HEK293 (cell line): ENCODE results near the gene FAM83C.
"Not testable (repeated sequence)": the region's sequence is repeated elsewhere in the genome, so short reads cannot be mapped to it uniquely, and the experiment has no call there.

Experiments
- CTCF ChIA-PET: fragments of 350-600 bp; formaldehyde crosslinking; extraction: SDS; loops from one replicate; lab custom pipeline; 2021; ENCODE audit warnings: antibody characterized with exemption; lab: Yijun Ruan, JAX
- POLR2A ChIA-PET: fragments of 300-600 bp; formaldehyde crosslinking; extraction: SDS; loops from one replicate; lab custom pipeline; 2020; ENCODE audit warnings: antibody characterized with exemption, inconsistent platforms; lab: Yijun Ruan, JAX
- H3K27ac ChIP-seq: fragments of 200-500 bp; sonication (Bioruptor generic); 2 replicates; pipeline ENCODE4 v1.5.1; 2014; ENCODE audit warnings: low read depth, low read length, control low read depth, inconsistent platforms; ENCODE audit errors: extremely low read depth
- H3K36me3 ChIP-seq, 2 experiments: fragments of 200-500 bp in 1 of 2; sonication (Bioruptor generic) in 1 of 2; 1 replicate in 1 of 2; 2 replicates in 1 of 2; pipeline ENCODE4 v1.5.1; 2014 to 2017; ENCODE audit warnings: inconsistent platforms in 2 of 2, low read length in 2 of 2; ENCODE audit not compliant: control insufficient read depth in 2 of 2, insufficient read depth in 1 of 2
- H3K4me1 ChIP-seq: fragments of 200-500 bp; sonication (Bioruptor generic); 2 replicates; pipeline ENCODE4 v1.5.1; 2014; ENCODE audit warnings: mild to moderate bottlenecking, low read length, inconsistent platforms; ENCODE audit not compliant: control insufficient read depth, insufficient read depth
- H3K4me3 ChIP-seq: 2 replicates; pipeline ENCODE4 v1.5.1; 2011; ENCODE audit warnings: low read depth, mild to moderate bottlenecking, control low read depth, low read length, moderate library complexity
- H3K9me3 ChIP-seq: fragments of 200-500 bp; sonication (Bioruptor generic); 2 replicates; pipeline ENCODE4 v1.5.1; 2014; ENCODE audit warnings: low read depth, low read length, inconsistent platforms; ENCODE audit not compliant: control insufficient read depth, insufficient read depth
- EGR2 ChIP-seq: fragments of 450-650 bp; formaldehyde crosslinking; IDR thresholded peaks from 2 replicates; pipeline ENCODE4 v1.5.1; 2016; ENCODE audit warnings: low read depth, missing biosample characterization, missing genetic modification characterization
- GLIS2 ChIP-seq: fragments of 450-650 bp; formaldehyde crosslinking; IDR thresholded peaks from 2 replicates; pipeline ENCODE4 v1.5.1; 2016; ENCODE audit warnings: missing biosample characterization, missing genetic modification characterization
- KLF17 ChIP-seq: fragments of 450-650 bp; formaldehyde crosslinking; IDR thresholded peaks from 2 replicates; pipeline ENCODE4 v1.5.1; 2016; ENCODE audit warnings: missing biosample characterization, missing genetic modification characterization
- SP7 ChIP-seq: fragments of 450-650 bp; formaldehyde crosslinking; IDR thresholded peaks from 2 replicates; pipeline ENCODE4 v1.5.1; 2016; ENCODE audit warnings: missing biosample characterization, missing genetic modification characterization
- TCF7L2 ChIP-seq: IDR thresholded peaks from 2 replicates; pipeline ENCODE4 v1.6.1; 2011; ENCODE audit warnings: low read depth, mild to moderate bottlenecking, inconsistent platforms, low read length, moderate library complexity, borderline replicate concordance
- ZBTB17 ChIP-seq: fragments of 450-650 bp; formaldehyde crosslinking; IDR thresholded peaks from 2 replicates; pipeline ENCODE4 v1.5.1; 2016; ENCODE audit warnings: missing biosample characterization, missing genetic modification characterization
- ZFHX2 ChIP-seq: fragments of 450-650 bp; formaldehyde crosslinking; conservative IDR thresholded peaks from 2 replicates; pipeline ENCODE4 v1.5.1; 2016; ENCODE audit warnings: missing biosample characterization, missing genetic modification characterization
- ZIC2 ChIP-seq: fragments of 450-650 bp; formaldehyde crosslinking; IDR thresholded peaks from 2 replicates; pipeline ENCODE4 v1.5.1; 2016; ENCODE audit warnings: missing biosample characterization, missing genetic modification characterization
- ZNF169 ChIP-seq: fragments of 450-650 bp; formaldehyde crosslinking; IDR thresholded peaks from 2 replicates; pipeline ENCODE4 v1.5.1; 2016; ENCODE audit warnings: missing biosample characterization, missing genetic modification characterization
- ZNF24 ChIP-seq: fragments of 450-650 bp; formaldehyde crosslinking; IDR thresholded peaks from 2 replicates; pipeline ENCODE4 v1.5.1; 2016; ENCODE audit warnings: missing biosample characterization, missing genetic modification characterization
- ZNF426 ChIP-seq: fragments of 450-650 bp; formaldehyde crosslinking; IDR thresholded peaks from 2 replicates; pipeline ENCODE4 v1.5.1; 2017; ENCODE audit warnings: missing biosample characterization, missing genetic modification characterization, mild to moderate bottlenecking, inconsistent platforms, moderate library complexity
- TF ChIP-seq, protein P1 (sequence below): fragments of 450-650 bp; formaldehyde crosslinking; IDR thresholded peaks from 2 replicates; pipeline ENCODE4 v1.5.1; 2017; ENCODE audit warnings: missing biosample characterization, missing genetic modification characterization
- TF ChIP-seq, protein P2 (sequence below): fragments of 450-650 bp; formaldehyde crosslinking; IDR thresholded peaks from 2 replicates; pipeline ENCODE4 v1.5.1; 2016; ENCODE audit warnings: missing biosample characterization, missing genetic modification characterization
- TF ChIP-seq, protein P3 (sequence below): fragments of 450-650 bp; formaldehyde crosslinking; IDR thresholded peaks from 2 replicates; pipeline ENCODE4 v1.5.1; 2016; ENCODE audit warnings: missing biosample characterization, missing genetic modification characterization

Gene FAM83C

DNA sequence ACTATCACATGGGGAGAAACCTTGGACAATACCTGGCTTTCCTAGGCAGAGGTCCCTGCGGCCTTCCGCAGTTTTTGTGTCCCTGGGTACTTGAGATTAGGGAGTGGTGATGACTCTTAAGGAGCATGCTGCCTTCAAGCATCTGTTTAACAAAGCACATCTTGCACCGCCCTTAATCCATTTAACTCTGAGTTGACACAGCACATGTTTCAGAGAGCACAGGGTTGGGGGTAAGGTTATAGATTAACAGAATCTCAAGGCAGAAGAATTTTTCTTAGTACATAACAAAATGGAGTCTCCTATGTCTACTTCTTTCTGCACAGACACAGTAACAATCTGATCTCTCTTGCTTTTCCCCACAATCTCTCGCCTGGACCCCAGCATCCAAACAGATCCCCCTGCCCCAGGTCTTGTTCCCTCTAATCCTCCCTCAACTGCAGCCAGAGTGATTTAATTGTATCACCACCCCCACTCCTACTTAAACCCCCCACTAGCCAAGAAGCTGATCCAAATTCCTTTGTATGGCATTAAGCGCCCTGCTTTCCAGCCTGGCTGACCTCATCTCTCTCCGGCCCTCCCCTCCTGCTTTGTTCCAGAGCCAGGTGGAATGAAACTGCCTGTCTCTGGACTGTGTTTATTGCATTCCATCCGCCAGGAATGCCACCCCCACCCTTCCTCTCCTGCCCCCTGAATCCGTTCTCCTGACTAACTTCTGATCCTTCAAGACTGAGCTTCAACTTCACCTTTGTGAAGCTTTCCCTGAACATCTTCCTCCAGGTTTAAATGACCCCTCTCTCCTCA lies 29.3 kb downstream of the FAM83C start (continued):
- TF ChIP-seq, protein P1, sequence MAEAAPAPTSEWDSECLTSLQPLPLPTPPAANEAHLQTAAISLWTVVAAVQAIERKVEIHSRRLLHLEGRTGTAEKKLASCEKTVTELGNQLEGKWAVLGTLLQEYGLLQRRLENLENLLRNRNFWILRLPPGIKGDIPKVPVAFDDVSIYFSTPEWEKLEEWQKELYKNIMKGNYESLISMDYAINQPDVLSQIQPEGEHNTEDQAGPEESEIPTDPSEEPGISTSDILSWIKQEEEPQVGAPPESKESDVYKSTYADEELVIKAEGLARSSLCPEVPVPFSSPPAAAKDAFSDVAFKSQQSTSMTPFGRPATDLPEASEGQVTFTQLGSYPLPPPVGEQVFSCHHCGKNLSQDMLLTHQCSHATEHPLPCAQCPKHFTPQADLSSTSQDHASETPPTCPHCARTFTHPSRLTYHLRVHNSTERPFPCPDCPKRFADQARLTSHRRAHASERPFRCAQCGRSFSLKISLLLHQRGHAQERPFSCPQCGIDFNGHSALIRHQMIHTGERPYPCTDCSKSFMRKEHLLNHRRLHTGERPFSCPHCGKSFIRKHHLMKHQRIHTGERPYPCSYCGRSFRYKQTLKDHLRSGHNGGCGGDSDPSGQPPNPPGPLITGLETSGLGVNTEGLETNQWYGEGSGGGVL = peak; percentile 91
- TF ChIP-seq ZFHX2 (tag by site-specific recombination) (peak; percentile 60), GLIS2 (tag by site-specific recombination) (peak; percentile 37; the same call in 1 of the 2 replicates), ZNF24 (tag by site-specific recombination) (0 out of 2 replicates have a peak, but pooled peaks have one; percentile 31), EGR2 (peak; percentile 19), SP7 (tag by site-specific recombination) (peak; percentile 62), KLF17 (tag by site-specific recombination) (peak; percentile 71; the same call in 1 of the 2 replicates), ZBTB17 (tag by site-specific recombination) (peak; percentile 75)
- TF ChIP-seq, protein P2, sequence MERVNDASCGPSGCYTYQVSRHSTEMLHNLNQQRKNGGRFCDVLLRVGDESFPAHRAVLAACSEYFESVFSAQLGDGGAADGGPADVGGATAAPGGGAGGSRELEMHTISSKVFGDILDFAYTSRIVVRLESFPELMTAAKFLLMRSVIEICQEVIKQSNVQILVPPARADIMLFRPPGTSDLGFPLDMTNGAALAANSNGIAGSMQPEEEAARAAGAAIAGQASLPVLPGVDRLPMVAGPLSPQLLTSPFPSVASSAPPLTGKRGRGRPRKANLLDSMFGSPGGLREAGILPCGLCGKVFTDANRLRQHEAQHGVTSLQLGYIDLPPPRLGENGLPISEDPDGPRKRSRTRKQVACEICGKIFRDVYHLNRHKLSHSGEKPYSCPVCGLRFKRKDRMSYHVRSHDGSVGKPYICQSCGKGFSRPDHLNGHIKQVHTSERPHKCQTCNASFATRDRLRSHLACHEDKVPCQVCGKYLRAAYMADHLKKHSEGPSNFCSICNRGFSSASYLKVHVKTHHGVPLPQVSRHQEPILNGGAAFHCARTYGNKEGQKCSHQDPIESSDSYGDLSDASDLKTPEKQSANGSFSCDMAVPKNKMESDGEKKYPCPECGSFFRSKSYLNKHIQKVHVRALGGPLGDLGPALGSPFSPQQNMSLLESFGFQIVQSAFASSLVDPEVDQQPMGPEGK (tag by site-specific recombination) = peak; percentile 52
- TF ChIP-seq, protein P3, sequence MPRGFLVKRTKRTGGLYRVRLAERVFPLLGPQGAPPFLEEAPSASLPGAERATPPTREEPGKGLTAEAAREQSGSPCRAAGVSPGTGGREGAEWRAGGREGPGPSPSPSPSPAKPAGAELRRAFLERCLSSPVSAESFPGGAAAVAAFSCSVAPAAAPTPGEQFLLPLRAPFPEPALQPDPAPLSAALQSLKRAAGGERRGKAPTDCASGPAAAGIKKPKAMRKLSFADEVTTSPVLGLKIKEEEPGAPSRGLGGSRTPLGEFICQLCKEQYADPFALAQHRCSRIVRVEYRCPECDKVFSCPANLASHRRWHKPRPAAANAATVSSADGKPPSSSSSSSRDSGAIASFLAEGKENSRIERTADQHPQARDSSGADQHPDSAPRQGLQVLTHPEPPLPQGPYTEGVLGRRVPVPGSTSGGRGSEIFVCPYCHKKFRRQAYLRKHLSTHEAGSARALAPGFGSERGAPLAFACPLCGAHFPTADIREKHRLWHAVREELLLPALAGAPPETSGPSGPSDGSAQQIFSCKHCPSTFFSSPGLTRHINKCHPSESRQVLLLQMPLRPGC (tag by site-specific recombination) = peak; percentile 70
- TF ChIP-seq, all 188 proteins: peak for 15; not testable (repeated sequence) for 173

DNA sequence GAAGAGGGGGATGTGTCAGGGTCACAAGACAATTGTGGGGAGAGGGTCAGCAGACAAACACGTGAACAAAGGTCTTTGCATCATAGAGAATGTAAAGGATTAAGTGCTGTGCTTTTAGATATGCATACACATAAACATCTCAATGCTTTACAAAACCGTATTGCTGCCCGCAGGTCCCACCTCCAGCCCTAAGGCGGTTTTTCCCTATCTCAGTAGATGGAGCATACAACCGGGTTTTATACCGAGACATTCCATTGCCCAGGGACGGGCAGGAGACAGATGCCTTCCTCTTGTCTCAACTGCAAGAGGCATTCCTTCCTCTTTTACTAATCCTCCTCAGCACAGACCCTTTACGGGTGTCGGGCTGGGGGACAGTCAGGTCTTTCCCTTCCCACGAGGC lies 29.9 kb downstream of the FAM83C start:
- H3K9me3 ChIP-seq, H3K27ac ChIP-seq, H3K4me1 ChIP-seq, POLR2A ChIA-PET, H3K36me3 ChIP-seq, H3K4me3 ChIP-seq, CTCF ChIA-PET: not testable (repeated sequence)

- POLR2A ChIA-PET = interaction anchor here (0.6 kb wide), 2 partner anchors 170 to 179 kb away, joined by 3 to 5 read pairs; no protein-coding TSS in a partner anchor
- no peak overlapping the region for H3K27ac ChIP-seq
- no peaks in the 10 kb centered on the region for H3K4me1 ChIP-seq
- no peaks in the 10 kb centered on the region for H3K9me3 ChIP-seq
- peak; percentile 68 for TF ChIP-seq ZIC2
- TF ChIP-seq ZNF169 (tag by site-specific recombination) = no peak
- TF ChIP-seq ZFHX2 (tag by site-specific recombination) = peak; percentile 33; the same call in 1 of the 2 replicates
- no peak for TF ChIP-seq ZNF426
- TF ChIP-seq TCF7L2 = no peak
- no peaks in the 10 kb centered on the region for H3K36me3 ChIP-seq
- H3K4me3 ChIP-seq = no peak overlapping the region
- CTCF ChIA-PET = interaction anchor here (0.7 to 1.0 kb wide), 2 partner anchors 9 to 410 kb away, joined by 3 read pairs; no protein-coding TSS in a partner anchor
Measured at GRCh38 chr20:35260426-35260825, 31.8 kb downstream of the FAM83C start.
